WTC11 (cell line): ENCODE results near the gene LARGE1. TPM values are rescaled to one million over a fixed set of nuclear protein-coding genes. Genes with fewer than 3 reads are reported as not detected.

Experiments used
- ATAC-seq: fragments of 200-7000 bp; cut with Tn5 transposase; 2 replicates; pipeline ENCODE4 v1.10.0; 2021; ENCODE audit warnings: mild to moderate bottlenecking, moderate library complexity
- CTCF ChIA-PET: fragments of 300-600 bp; sonication (Branson Sonifier 250); formaldehyde crosslinking; loops from one replicate; lab custom pipeline; 2021; ENCODE audit warnings: antibody characterized with exemption; lab: Charles Lee
- POLR2A ChIA-PET: fragments of 350-600 bp; sonication (Branson Sonifier 250); formaldehyde crosslinking; loops from one replicate; lab custom pipeline; 2021; ENCODE audit warnings: antibody characterized with exemption; lab: Charles Lee
- DNase-seq: peaks from one replicate; pipeline ENCODE4 v3.0.0; 2021; ENCODE audit warnings: low spot score
- H3K27ac Mint-ChIP-seq: 2 replicates; pipeline ENCODE4 v1.8.0; 2021; ENCODE audit warnings: mixed read lengths
- H3K27me3 Mint-ChIP-seq: 2 replicates; pipeline ENCODE4 v1.8.0; 2021; ENCODE audit warnings: low read depth, mild to moderate bottlenecking, moderate library complexity, mixed read lengths
- H3K36me3 Mint-ChIP-seq: 2 replicates; pipeline ENCODE4 v1.8.0; 2021; ENCODE audit warnings: mixed read lengths
- H3K4me1 Mint-ChIP-seq: 2 replicates; pipeline ENCODE4 v1.8.0; 2022; ENCODE audit warnings: mixed read lengths
- H3K4me3 Mint-ChIP-seq: 2 replicates; pipeline ENCODE4 v1.8.0; 2021; ENCODE audit warnings: mild to moderate bottlenecking, moderate library complexity, mixed read lengths
- H3K9me3 Mint-ChIP-seq: 2 replicates; pipeline ENCODE4 v1.8.0; 2021; ENCODE audit warnings: mixed read lengths
- CTCF ChIP-seq: fragments of 200-600 bp; IDR thresholded peaks from 2 replicates; pipeline ENCODE4 v1.8.0; 2022; ENCODE audit warnings: antibody characterized with exemption
- EMX1 ChIP-seq: fragments of 250-450 bp; sonication (Bioruptor Pico); IDR thresholded peaks from 2 replicates; pipeline ENCODE4 v1.8.0; 2021; ENCODE audit warnings: mild to moderate bottlenecking
- GTF2I ChIP-seq: fragments of 250-450 bp; sonication (Bioruptor Pico); conservative IDR thresholded peaks from 2 replicates; pipeline ENCODE4 v1.4.0; 2021; ENCODE audit warnings: mild to moderate bottlenecking
- JAZF1 ChIP-seq: fragments of 250-450 bp; sonication (Bioruptor Pico); IDR thresholded peaks from 2 replicates; pipeline ENCODE4 v1.9.0; 2021; ENCODE audit warnings: moderate library complexity, mild to moderate bottlenecking, inconsistent platforms
- MAX ChIP-seq: sonication (generic); formaldehyde crosslinking; IDR thresholded peaks from 2 replicates; pipeline ENCODE4 v1.8.0; 2022; ENCODE audit warnings: mild to moderate bottlenecking, missing genetic modification reagents
- NFE2L1 ChIP-seq: sonication (generic); formaldehyde crosslinking; IDR thresholded peaks from 2 replicates; pipeline ENCODE4 v1.8.1; 2023; ENCODE audit warnings: missing genetic modification reagents
- TCF7 ChIP-seq: sonication (generic); formaldehyde crosslinking; IDR thresholded peaks from 2 replicates; pipeline ENCODE4 v1.8.0; 2022; ENCODE audit warnings: mild to moderate bottlenecking, low read depth, missing genetic modification reagents, moderate library complexity
- TEAD1 ChIP-seq: sonication (generic); formaldehyde crosslinking; IDR thresholded peaks from 2 replicates; pipeline ENCODE4 v1.8.0; 2022; ENCODE audit warnings: mild to moderate bottlenecking, missing genetic modification reagents
- ZNF232 ChIP-seq: sonication (generic); formaldehyde crosslinking; IDR thresholded peaks from 2 replicates; pipeline ENCODE4 v1.8.0; 2022; ENCODE audit warnings: mild to moderate bottlenecking, missing genetic modification reagents
- ZNF416 ChIP-seq: fragments of 250-450 bp; sonication (Bioruptor Pico); IDR thresholded peaks from 2 replicates; pipeline ENCODE4 v1.9.0; 2021; ENCODE audit warnings: mild to moderate bottlenecking, inconsistent platforms
- ZNF423 ChIP-seq: fragments of 250-450 bp; sonication (Bioruptor Pico); IDR thresholded peaks from 2 replicates; pipeline ENCODE4 v2.1.2; 2022; ENCODE audit warnings: mild to moderate bottlenecking, moderate library complexity
- ZNF532 ChIP-seq: fragments of 250-450 bp; sonication (Bioruptor Pico); IDR thresholded peaks from 2 replicates; pipeline ENCODE4 v1.9.0; 2021; ENCODE audit warnings: mild to moderate bottlenecking, borderline replicate concordance
- total RNA-seq: library from RNA; stranded (reverse); gene quantifications from 3 replicates; pipeline ENCODE4 v1.2.3, GENCODE V29; 2021
- TF ChIP-seq, protein P1 (sequence below): sonication (generic); formaldehyde crosslinking; IDR thresholded peaks from 2 replicates; pipeline ENCODE4 v1.8.0; 2023; ENCODE audit warnings: missing genetic modification reagents
- TF ChIP-seq, protein P2 (sequence below): sonication (generic); formaldehyde crosslinking; conservative IDR thresholded peaks from 2 replicates; pipeline ENCODE4 v1.8.1; 2022; ENCODE audit warnings: mild to moderate bottlenecking, missing genetic modification reagents
- TF ChIP-seq, protein P3 (sequence below): sonication (generic); formaldehyde crosslinking; IDR thresholded peaks from 2 replicates; pipeline ENCODE4 v1.8.1; 2022; ENCODE audit warnings: missing genetic modification reagents, borderline replicate concordance
- TF ChIP-seq, protein P4 (sequence below): sonication (generic); formaldehyde crosslinking; IDR thresholded peaks from 2 replicates; pipeline ENCODE4 v1.8.1; 2022; ENCODE audit warnings: low read depth, mild to moderate bottlenecking, moderate library complexity, missing genetic modification reagents, borderline replicate concordance

The LARGE1 gene
- total RNA-seq, 1 experiment from 2014 or later, result 72.6 TPM

DNA sequence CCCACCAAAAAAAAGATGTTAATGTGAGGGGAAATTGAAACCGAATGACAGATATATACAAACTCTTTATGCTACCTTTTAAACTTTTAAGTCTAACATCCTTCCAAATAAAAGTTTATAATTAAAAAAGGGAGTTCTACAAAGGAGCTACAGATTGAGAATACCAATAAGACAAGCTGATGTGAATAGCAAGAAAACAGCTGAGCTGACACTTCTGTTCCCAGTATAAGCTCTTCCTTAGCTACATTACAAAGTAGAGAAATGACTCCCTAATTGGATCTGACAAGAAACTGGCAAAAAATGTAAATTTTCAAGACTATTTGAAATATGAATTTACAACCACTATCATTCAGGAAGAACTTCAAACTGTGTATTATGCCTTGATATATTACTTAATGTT is 567.5 kb downstream of the LARGE1 start (continued):
- TF ChIP-seq, protein P1, sequence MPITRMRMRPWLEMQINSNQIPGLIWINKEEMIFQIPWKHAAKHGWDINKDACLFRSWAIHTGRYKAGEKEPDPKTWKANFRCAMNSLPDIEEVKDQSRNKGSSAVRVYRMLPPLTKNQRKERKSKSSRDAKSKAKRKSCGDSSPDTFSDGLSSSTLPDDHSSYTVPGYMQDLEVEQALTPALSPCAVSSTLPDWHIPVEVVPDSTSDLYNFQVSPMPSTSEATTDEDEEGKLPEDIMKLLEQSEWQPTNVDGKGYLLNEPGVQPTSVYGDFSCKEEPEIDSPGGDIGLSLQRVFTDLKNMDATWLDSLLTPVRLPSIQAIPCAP (CRISPR knock-in tag), result no peak
- no peak for TF ChIP-seq GTF2I (CRISPR knock-in tag)

DNA sequence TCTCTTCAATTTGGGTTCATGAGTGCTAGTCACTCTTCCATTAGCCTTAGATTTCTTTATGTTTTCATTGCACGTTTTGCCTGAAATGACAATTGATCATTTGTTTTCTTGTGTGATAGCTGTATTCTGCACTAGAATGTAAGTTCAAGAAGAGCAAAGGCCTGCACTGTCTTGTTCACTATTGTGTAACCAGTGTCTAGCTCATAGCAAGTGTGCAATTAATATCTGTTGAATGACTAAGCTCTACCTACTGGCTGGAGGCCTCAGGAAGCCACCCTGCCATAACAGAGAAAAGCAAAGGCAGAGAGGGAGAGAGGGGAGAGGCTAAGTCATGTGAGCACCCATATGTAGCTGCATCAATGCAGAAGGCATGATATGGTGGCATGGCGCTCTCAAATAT is 569.3 kb downstream of the LARGE1 start:
- no peaks in the 10 kb centered on the region for H3K4me1 Mint-ChIP-seq
- peaks cover 35% of the 10 kb centered on the region for H3K36me3 Mint-ChIP-seq
- TF ChIP-seq, protein P2, sequence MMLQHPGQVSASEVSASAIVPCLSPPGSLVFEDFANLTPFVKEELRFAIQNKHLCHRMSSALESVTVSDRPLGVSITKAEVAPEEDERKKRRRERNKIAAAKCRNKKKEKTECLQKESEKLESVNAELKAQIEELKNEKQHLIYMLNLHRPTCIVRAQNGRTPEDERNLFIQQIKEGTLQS, result no peak
- TF ChIP-seq CTCF, result no peak
- TF ChIP-seq, protein P3, sequence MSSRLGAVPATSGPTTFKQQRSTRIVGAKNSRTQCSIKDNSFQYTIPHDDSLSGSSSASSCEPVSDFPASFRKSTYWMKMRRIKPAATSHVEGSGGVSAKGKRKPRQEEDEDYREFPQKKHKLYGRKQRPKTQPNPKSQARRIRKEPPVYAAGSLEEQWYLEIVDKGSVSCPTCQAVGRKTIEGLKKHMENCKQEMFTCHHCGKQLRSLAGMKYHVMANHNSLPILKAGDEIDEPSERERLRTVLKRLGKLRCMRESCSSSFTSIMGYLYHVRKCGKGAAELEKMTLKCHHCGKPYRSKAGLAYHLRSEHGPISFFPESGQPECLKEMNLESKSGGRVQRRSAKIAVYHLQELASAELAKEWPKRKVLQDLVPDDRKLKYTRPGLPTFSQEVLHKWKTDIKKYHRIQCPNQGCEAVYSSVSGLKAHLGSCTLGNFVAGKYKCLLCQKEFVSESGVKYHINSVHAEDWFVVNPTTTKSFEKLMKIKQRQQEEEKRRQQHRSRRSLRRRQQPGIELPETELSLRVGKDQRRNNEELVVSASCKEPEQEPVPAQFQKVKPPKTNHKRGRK (CRISPR knock-in tag), result no peak
- TF ChIP-seq ZNF532, result no peak
- TF ChIP-seq TCF7 (CRISPR knock-in tag), result no peak
- TF ChIP-seq JAZF1 (CRISPR knock-in tag), result no peak
- no peak for TF ChIP-seq NFE2L1 (CRISPR knock-in tag)
- no peak for TF ChIP-seq ZNF416 (CRISPR knock-in tag)
- TF ChIP-seq EMX1 (CRISPR knock-in tag), result no peak
- no peak for TF ChIP-seq ZNF232 (CRISPR knock-in tag)
- no peak for TF ChIP-seq TEAD1 (CRISPR knock-in tag)
- TF ChIP-seq ZNF423 (CRISPR knock-in tag), result no peak
- no peak for TF ChIP-seq MAX (CRISPR knock-in tag)
- TF ChIP-seq, protein P4, sequence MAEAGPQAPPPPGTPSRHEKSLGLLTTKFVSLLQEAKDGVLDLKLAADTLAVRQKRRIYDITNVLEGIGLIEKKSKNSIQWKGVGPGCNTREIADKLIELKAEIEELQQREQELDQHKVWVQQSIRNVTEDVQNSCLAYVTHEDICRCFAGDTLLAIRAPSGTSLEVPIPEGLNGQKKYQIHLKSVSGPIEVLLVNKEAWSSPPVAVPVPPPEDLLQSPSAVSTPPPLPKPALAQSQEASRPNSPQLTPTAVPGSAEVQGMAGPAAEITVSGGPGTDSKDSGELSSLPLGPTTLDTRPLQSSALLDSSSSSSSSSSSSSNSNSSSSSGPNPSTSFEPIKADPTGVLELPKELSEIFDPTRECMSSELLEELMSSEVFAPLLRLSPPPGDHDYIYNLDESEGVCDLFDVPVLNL (CRISPR knock-in tag), result no peak
- TF ChIP-seq, all 79 proteins: peak for 0
- peaks cover 35% of the 10 kb centered on the region for H3K9me3 Mint-ChIP-seq
- ATAC-seq, result no peak
- ChIA-PET POLR2A (no interaction called here), CTCF (no interaction called here)
- no peak for DNase-seq
- H3K4me3 Mint-ChIP-seq, result no peak overlapping the region
- no peaks in the 10 kb centered on the region for H3K27me3 Mint-ChIP-seq
- H3K27ac Mint-ChIP-seq, result no peak overlapping the region
